Epithelial cell of proximal tubule (primary cell): Measurements from ENCODE around the gene ZNF70. TPM values are rescaled to one million over a fixed set of nuclear protein-coding genes. Genes with fewer than 3 reads are reported as not detected.

Experiments
- DNase-seq: peaks from one replicate; pipeline ENCODE4 v3.0.0-alpha.2; 2011; ENCODE audit warnings: low read depth
- H3K4me3 ChIP-seq: 2 replicates; pipeline ENCODE4 v1.5.1; 2011; ENCODE audit warnings: low read depth, mild to moderate bottlenecking, low read length
- total RNA-seq: library from RNA; depleted of rRNA; stranded (reverse); fragments of >200 nt; gene quantifications from 2 replicates; pipeline ENCODE4 v1.2.3, GENCODE V29; 2015
- TF ChIP-seq, protein P1 (sequence below): conservative IDR thresholded peaks from 2 replicates; pipeline ENCODE4 v1.5.1; 2012; ENCODE audit warnings: low read depth, mild to moderate bottlenecking, low read length

The ZNF70 gene
- total RNA-seq, 1 donor from 2014 or later = 2.5 TPM

- peak overlapping the region; percentile 78 for H3K4me3 ChIP-seq
- TF ChIP-seq, protein P1, sequence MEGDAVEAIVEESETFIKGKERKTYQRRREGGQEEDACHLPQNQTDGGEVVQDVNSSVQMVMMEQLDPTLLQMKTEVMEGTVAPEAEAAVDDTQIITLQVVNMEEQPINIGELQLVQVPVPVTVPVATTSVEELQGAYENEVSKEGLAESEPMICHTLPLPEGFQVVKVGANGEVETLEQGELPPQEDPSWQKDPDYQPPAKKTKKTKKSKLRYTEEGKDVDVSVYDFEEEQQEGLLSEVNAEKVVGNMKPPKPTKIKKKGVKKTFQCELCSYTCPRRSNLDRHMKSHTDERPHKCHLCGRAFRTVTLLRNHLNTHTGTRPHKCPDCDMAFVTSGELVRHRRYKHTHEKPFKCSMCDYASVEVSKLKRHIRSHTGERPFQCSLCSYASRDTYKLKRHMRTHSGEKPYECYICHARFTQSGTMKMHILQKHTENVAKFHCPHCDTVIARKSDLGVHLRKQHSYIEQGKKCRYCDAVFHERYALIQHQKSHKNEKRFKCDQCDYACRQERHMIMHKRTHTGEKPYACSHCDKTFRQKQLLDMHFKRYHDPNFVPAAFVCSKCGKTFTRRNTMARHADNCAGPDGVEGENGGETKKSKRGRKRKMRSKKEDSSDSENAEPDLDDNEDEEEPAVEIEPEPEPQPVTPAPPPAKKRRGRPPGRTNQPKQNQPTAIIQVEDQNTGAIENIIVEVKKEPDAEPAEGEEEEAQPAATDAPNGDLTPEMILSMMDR = no peak
- no peak for DNase-seq
These were observed 16.4 kb upstream of the ZNF70 start for GRCh38 chr22:23767303-23767672.

- TF ChIP-seq, protein P1 = no peak
- DNase-seq = no peak
- no peak overlapping the region for H3K4me3 ChIP-seq
These were observed 14.3 kb upstream of the ZNF70 start for GRCh38 chr22:23764899-23765881.

DNA sequence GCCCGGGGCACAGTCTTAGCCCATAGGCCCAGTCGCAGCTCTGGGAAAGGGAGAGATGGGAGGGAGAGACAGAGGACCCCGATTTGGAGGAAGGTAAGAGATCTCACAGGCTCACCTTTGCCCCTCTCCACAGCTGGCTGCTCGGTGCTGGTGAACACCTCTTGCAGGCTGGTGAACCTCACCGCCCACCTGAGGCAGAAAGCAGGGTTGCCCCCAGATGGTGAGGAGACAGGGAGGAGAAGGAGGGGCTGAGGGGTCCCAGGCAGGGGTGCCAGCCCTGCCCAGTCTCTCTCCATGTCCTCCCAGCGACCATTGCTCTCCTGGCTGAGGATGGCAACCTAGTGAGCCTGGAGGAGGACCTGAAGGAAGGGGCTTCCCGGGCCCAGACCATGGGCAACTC is 13.0 kb upstream of the ZNF70 start:
- TF ChIP-seq, protein P1 = no peak
- H3K4me3 ChIP-seq = no peak overlapping the region
- DNase-seq = no peak

GRCh38 chr22:23763579-23763945 is 12.7 kb upstream of the ZNF70 start:
- no peak for DNase-seq
- no peak overlapping the region for H3K4me3 ChIP-seq
- TF ChIP-seq, protein P1 = no peak

GRCh38 chr22:23762842-23763578 is 12.1 kb upstream of the ZNF70 start, which contains the start of gene C22orf15:
TSS of gene C22orf15 (plus strand) at chr22:23762990. CDS start at chr22:23763307, 317 bp downstream.
- TF ChIP-seq, protein P1 = no peak
- DNase-seq = no peak
- H3K4me3 ChIP-seq = no peak within 1 kb of the TSS

- no peak for DNase-seq
- H3K4me3 ChIP-seq = no peak overlapping the region
- TF ChIP-seq, protein P1 = no peak
These were observed 9.1 kb upstream of the ZNF70 start for GRCh38 chr22:23760056-23760455.
